Fibroblast of lung (primary cell): ENCODE data around the gene DYRK1A. TPM values are rescaled to one million over a fixed set of nuclear protein-coding genes. Genes with fewer than 3 reads are reported as not detected.

Source experiments
- DNase-seq, 2 donors: peaks; one replicate each; pipeline versions ENCODE4 v3.0.0 to v3.0.0-alpha.2; 2010; ENCODE audit warnings: low read depth in 2 of 2
- H2AFZ ChIP-seq: 2 replicates; pipeline ENCODE4 v1.5.1; 2012; ENCODE audit warnings: low read length, control low read depth, inconsistent platforms
- H3K27ac ChIP-seq: 2 replicates; pipeline ENCODE4 v1.5.1; 2011; ENCODE audit warnings: low read length, control low read depth; ENCODE audit not compliant: insufficient read depth
- H3K27me3 ChIP-seq: 2 replicates; pipeline ENCODE4 v1.5.1; 2011; ENCODE audit warnings: mild to moderate bottlenecking, low read length; ENCODE audit not compliant: control insufficient read depth, insufficient read depth
- H3K36me3 ChIP-seq: 2 replicates; pipeline ENCODE4 v1.5.1; 2011; ENCODE audit warnings: low read length; ENCODE audit not compliant: control insufficient read depth, insufficient read depth
- H3K4me1 ChIP-seq: 2 replicates; pipeline ENCODE4 v1.5.1; 2011; ENCODE audit warnings: low read length; ENCODE audit not compliant: control insufficient read depth, insufficient read depth; ENCODE audit errors: extremely low read depth
- H3K4me2 ChIP-seq: 2 replicates; pipeline ENCODE4 v1.5.1; 2011; ENCODE audit warnings: low read length, control low read depth; ENCODE audit not compliant: insufficient read depth; ENCODE audit errors: extremely low read depth
- H3K4me3 ChIP-seq, 4 experiments: fragments of 200-600 bp in 1 of 4; sonication (generic) in 1 of 4; replicated peaks in 1 of 4; 2 replicates each; pipeline ENCODE4 v1.5.1; 2011 to 2016; ENCODE audit warnings: low read length in 4 of 4, low read depth in 3 of 4, mild to moderate bottlenecking in 3 of 4, control low read depth in 2 of 4, inconsistent platforms in 1 of 4, mixed read lengths in 1 of 4; ENCODE audit not compliant: insufficient read depth in 1 of 4; ENCODE audit errors: control extremely low read depth in 1 of 4
- H3K79me2 ChIP-seq: 2 replicates; pipeline ENCODE4 v1.5.1; 2012; ENCODE audit warnings: mild to moderate bottlenecking, low read length, inconsistent platforms; ENCODE audit not compliant: control insufficient read depth, insufficient read depth
- H3K9ac ChIP-seq: 2 replicates; pipeline ENCODE4 v1.5.1; 2011; ENCODE audit warnings: mild to moderate bottlenecking, low read length, control low read depth; ENCODE audit not compliant: insufficient read depth
- H3K9me3 ChIP-seq: 2 replicates; pipeline ENCODE4 v1.5.1; 2012; ENCODE audit warnings: low read depth, low read length; ENCODE audit not compliant: control insufficient read depth, insufficient read depth
- H4K20me1 ChIP-seq: 2 replicates; pipeline ENCODE4 v1.5.1; 2011; ENCODE audit warnings: low read length; ENCODE audit not compliant: control insufficient read depth, insufficient read depth; ENCODE audit errors: extremely low read depth
- CTCF ChIP-seq, 2 donors: IDR thresholded peaks in 1 of 2; conservative IDR thresholded peaks in 1 of 2; 1 replicate in 1 of 2; 2 replicates in 1 of 2; pipeline ENCODE4 v1.5.1; 2011 to 2012; ENCODE audit warnings: low read length in 2 of 2, control low read depth in 1 of 2, inconsistent platforms in 1 of 2, low read depth in 1 of 2, mild to moderate bottlenecking in 1 of 2
- EZH2 ChIP-seq: IDR thresholded peaks from 2 replicates; pipeline ENCODE4 v1.5.1; 2012; ENCODE audit warnings: low read length, control low read depth, mild to moderate bottlenecking; ENCODE audit errors: missing control alignments
- polyA plus RNA-seq, 2 donors: library from polyadenylated mRNA; depleted of rRNA in 1 of 2; stranded (reverse) in 1 of 2; unstranded in 1 of 2; fragments of >200 nt; gene quantifications; 2 replicates each; pipeline ENCODE4 v1.2.1, GENCODE V29; 2011 to 2012; ENCODE audit warnings: missing spikeins in 1 of 2
- total RNA-seq: library from RNA; depleted of rRNA; stranded (reverse); fragments of >200 nt; gene quantifications from 2 replicates; pipeline ENCODE4 v1.2.1, GENCODE V29; 2014

Gene DYRK1A
- total and polyA plus RNA-seq, 2 donors (not counting 1 experiment from before 2014, with no cell fraction given) = 45.9 to 64.1 TPM

- Histone ChIP-seq H4K20me1 (no peaks in the 10 kb centered on the region), H3K27ac (no peak overlapping the region), H3K4me1 (no peaks in the 10 kb centered on the region), H3K9ac (no peak overlapping the region), H3K9me3 (no peaks in the 10 kb centered on the region), H3K36me3 (no peaks in the 10 kb centered on the region), H2AFZ (no peak overlapping the region), H3K4me3 (no peak overlapping the region), H3K27me3 (no peaks in the 10 kb centered on the region), H3K79me2 (no peaks in the 10 kb centered on the region), H3K4me2 (no peak overlapping the region)
- no peak for TF ChIP-seq EZH2
- no peak for TF ChIP-seq CTCF (conservative IDR thresholded peaks at IDR 0.05 in 1 of 2, IDR thresholded peaks at IDR 0.05 in 1 of 2; ENCODE audit: low read depth in 1 of 2, low read length in 2 of 2)
- DNase-seq = no peak
These were observed 163.1 kb downstream of the DYRK1A start for GRCh38 chr21:37529649-37530048.

- TF ChIP-seq EZH2 (no peak), CTCF (conservative IDR thresholded peaks at IDR 0.05 in 1 of 2, IDR thresholded peaks at IDR 0.05 in 1 of 2; ENCODE audit: low read depth in 1 of 2, low read length in 2 of 2) (no peak)
- H4K20me1 ChIP-seq = no peaks in the 10 kb centered on the region
- no peak overlapping the region for H3K4me3 ChIP-seq
- no peaks in the 10 kb centered on the region for H3K4me1 ChIP-seq
- H3K9me3 ChIP-seq = no peaks in the 10 kb centered on the region
- H3K9ac ChIP-seq = no peak overlapping the region
- no peak overlapping the region for H3K4me2 ChIP-seq
- no peak overlapping the region for H2AFZ ChIP-seq
- DNase-seq = no peak
- no peaks in the 10 kb centered on the region for H3K36me3 ChIP-seq
- H3K27me3 ChIP-seq = no peaks in the 10 kb centered on the region
- H3K27ac ChIP-seq = no peak overlapping the region
- H3K79me2 ChIP-seq = no peaks in the 10 kb centered on the region
These were observed 164.4 kb downstream of the DYRK1A start for GRCh38 chr21:37530901-37531351.

- no peak for TF ChIP-seq CTCF (conservative IDR thresholded peaks at IDR 0.05 in 1 of 2, IDR thresholded peaks at IDR 0.05 in 1 of 2; ENCODE audit: low read depth in 1 of 2, low read length in 2 of 2)
- TF ChIP-seq EZH2 = no peak
- Histone ChIP-seq H4K20me1 (no peaks in the 10 kb centered on the region), H3K4me2 (no peak overlapping the region), H3K27me3 (no peaks in the 10 kb centered on the region), H3K79me2 (no peaks in the 10 kb centered on the region), H3K9ac (no peak overlapping the region), H2AFZ (no peak overlapping the region), H3K4me1 (no peaks in the 10 kb centered on the region), H3K36me3 (no peaks in the 10 kb centered on the region), H3K9me3 (no peaks in the 10 kb centered on the region), H3K4me3 (no peak overlapping the region), H3K27ac (no peak overlapping the region)
- DNase-seq = no peak
These were observed 164.9 kb downstream of the DYRK1A start for GRCh38 chr21:37531431-37531932.
